Measurements from ENCODE around the gene SH3RF2.
"Not testable (repeated sequence)": the region's sequence is repeated elsewhere in the genome, so short reads cannot be mapped to it uniquely, and the experiment has no call there.

Gene SH3RF2

DNA sequence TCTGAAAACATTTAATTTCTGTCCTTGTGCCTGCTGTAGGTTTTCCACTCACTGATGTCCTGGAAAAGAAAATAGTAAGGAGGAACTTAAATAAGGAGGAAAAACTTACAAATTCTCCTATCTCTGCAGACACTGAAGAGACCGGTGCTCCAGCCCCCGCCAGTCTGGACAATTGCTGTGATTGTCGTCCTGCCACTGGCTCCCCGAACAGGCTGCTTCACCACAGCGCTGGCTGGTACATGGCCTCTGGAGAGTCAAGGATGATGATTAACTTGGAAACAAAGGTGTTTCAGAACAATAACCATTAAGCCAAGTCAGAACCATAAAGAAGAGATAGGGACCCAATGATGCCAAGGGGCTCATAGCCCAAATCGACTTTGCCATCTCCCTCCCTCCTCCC, 161.7 kb downstream of the SH3RF2 start:
- DNase-seq: no peak

DNA sequence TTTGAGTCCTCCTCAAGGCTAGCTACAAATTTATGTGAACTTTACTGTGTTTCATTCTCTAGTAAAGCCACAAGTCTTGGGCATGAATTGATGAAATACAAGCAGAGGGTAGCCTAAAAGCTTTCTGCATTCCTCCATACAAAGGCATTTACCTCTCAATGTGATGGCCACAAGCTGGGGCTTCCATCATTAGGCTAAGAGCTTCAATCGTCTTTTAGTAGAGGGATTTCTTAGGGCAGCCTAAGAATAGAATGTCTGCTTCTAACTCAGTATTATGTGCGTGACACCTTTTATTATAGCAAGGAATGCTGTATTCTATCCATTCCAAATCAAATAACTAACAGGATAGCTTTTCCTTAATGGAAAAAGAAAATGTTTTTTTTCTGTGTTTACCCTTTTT, 165.3 kb downstream of the SH3RF2 start:
- no peak for DNase-seq

DNA sequence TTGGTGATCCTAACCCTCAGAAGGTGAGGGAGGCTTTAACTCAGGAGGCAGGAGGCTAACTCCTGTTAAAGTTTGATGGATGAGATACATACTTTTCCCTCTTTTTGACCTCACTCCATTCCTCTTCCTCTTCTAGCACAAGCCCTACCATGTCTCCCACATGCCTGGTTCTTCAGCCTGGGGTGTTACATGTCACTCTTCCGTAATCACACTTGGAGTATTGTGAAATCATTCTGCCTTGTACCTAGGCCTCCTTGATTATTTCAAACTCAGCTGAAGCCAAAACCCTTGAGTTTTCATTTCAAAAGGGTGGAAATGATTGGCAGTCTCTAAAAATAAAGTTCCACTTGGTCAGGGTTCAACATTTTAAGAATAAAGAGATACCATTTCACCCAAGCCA, 167.2 kb downstream of the SH3RF2 start:
- DNase-seq: no peak

DNA sequence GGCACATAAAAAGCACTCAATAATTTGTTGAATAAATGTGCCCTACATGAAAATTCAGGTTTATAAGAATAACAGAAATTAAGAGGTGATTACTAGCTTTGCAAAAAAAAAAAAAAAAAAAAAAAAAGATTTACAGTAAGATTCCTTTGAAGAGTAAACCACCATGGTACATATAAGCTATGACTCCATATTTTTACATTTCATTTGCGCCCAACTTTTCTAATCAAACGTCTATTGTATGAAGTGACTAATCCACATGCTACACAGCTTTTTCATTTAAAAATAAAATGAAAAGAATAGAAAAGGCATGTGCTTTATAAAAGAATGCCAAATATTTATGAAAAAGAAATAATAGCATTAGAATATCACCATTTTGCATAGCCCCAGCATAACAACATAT, 169.1 kb downstream of the SH3RF2 start, which contains the start of gene PLAC8L1:
Gene PLAC8L1 (minus strand): TSS at position 101 of the 400 bp plus-strand sequence. CDS start 1,266 bp downstream, outside the sequence.
- no peak for DNase-seq

DNA sequence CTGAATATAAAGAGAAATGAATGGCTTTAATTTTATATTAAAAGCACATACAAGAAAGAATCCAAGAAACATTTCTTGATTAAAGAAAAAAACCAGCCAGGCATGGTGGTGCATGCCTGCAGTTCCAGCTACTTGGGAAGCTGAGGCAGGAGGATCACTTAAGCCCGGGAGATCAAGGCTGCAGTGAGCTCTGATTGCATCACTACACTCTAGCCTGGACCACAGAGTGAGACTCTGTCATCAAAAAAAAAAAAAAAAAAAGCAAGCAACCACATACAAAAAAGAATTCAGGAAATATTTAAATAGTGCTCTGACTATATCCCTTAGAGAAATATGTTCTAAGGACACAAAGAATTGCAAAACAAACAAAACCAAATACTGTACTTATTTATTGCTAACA, 171.5 kb downstream of the SH3RF2 start:
- DNase-seq: no peak

DNA sequence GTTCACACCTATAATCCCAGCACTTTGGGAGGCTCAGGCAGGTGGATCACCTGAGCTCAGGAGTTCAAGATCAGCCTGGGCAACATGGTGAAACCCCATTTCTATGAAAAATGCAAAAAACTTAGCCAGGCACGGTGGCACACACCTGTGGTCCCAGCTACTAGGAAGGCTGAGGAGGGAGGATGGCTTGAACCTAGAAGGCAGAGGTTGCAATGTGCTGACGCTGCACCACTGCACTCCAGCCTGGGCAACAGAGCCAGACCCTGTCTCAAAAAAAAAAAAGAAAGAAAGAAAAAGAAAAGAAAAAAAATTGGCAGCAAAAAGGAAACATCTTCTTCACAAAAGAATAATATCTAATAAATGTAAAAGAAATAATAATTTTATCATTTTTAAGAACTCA, 172.5 kb downstream of the SH3RF2 start:
- not testable (repeated sequence) for DNase-seq

DNA sequence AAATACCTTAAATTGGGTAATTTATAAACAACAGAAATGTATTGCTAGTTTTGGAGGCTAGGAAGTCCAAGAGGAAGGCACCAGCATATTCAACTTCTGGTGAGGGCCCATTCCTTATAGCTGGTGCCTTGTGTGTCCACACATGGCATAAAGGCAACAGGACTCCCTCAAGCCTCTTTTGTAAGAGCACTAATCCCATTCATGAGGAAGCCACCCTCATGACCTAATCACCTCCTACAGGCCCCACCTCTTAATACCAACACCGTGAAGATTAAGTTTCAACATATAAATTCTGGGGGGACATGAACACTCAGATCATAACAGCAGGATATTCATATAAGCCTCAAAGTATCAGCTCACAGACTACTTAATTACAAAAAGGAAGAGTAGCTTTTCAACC, 173.0 kb downstream of the SH3RF2 start:
- DNase-seq: no peak

DNA sequence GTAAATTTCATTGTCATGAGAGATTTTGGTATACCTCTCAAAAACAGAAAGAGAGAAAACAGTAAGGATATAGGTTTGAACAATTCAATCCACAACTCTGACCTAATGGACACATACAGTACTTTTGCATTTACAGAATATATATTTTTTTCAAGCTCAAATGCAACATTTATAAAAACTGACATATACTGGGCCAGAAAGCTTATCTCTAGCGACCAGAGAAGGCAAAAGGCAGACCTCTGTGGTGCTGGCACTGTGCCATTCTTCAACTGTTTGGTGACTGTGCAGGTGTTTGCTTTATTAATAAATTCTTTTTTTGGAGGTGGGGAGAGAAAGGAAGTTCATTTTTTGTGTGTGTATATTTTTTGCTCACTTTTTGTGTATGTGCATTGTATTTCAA, 175.0 kb downstream of the SH3RF2 start:
- no peak for DNase-seq

DNA sequence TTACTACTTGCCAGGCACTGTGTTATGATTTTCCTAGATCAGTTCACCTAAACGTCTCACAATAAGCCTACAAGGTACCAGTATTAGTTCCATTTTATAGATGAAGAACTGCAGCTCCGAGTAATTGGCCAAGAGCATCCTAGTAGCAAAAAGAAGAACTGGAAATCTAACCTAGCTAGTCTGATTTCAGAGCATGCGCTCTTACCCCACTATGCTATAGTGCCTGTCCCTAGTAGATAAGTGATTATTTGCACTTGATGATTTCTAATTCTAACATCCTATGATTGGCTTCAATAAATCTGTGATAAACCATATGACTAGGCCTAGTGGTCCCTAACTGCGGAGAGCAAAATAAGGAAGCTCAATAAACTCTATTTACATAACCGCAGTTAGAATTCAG, 176.1 kb downstream of the SH3RF2 start:
- no peak for DNase-seq

All from islet precursor cell (in vitro differentiated cells).